OCI-LY7 (cell line): ENCODE results near the gene EFCAB10.

Source experiments
- EZH2phosphoT487 ChIP-seq: fragments of 200-600 bp; sonication (generic); IDR thresholded peaks from 2 replicates; pipeline ENCODE4 v1.6.1; 2018; ENCODE audit warnings: low read depth, borderline replicate concordance, mild to moderate bottlenecking, mixed run types, antibody characterized with exemption, low read length, moderate library complexity, mixed read lengths
- TF ChIP-seq, protein P1 (sequence below): fragments of 200-600 bp; sonication (generic); conservative IDR thresholded peaks from 2 replicates; pipeline ENCODE4 v1.5.1; 2014; ENCODE audit warnings: mild to moderate bottlenecking, antibody characterized with exemption, low read length, moderate library complexity, mixed read lengths

DNA sequence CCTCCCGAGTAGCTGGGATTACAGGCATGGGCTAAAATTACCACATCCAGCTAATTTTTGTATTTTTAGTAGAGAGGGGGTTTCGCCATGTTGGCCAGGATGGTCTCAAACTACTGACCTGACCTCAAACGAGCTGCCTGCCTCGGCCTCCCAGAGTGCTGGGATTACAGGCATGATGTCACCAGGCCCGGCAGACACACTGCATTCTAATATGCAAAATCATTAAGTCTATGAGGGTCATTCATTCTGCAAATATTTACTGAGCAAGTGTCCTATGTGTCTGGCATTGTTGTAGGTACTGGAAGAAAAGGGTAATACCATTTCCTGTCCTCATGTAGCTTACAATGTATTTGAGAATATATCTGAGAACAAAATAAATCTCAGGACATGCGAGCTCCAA, 61.9 kb downstream of the EFCAB10 start:
- TF ChIP-seq, protein P1, sequence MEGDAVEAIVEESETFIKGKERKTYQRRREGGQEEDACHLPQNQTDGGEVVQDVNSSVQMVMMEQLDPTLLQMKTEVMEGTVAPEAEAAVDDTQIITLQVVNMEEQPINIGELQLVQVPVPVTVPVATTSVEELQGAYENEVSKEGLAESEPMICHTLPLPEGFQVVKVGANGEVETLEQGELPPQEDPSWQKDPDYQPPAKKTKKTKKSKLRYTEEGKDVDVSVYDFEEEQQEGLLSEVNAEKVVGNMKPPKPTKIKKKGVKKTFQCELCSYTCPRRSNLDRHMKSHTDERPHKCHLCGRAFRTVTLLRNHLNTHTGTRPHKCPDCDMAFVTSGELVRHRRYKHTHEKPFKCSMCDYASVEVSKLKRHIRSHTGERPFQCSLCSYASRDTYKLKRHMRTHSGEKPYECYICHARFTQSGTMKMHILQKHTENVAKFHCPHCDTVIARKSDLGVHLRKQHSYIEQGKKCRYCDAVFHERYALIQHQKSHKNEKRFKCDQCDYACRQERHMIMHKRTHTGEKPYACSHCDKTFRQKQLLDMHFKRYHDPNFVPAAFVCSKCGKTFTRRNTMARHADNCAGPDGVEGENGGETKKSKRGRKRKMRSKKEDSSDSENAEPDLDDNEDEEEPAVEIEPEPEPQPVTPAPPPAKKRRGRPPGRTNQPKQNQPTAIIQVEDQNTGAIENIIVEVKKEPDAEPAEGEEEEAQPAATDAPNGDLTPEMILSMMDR: no peak
- no peak for TF ChIP-seq EZH2phosphoT487
